Trophoblast cell (in vitro differentiated cells and primary cell): Measurements from ENCODE around the gene CCDC89.

ENCODE experiments used
- DNase-seq, 2 donors: peaks; one replicate each; pipeline ENCODE4 v3.0.0-alpha.2; 2016
- H2AFZ ChIP-seq: 2 replicates; pipeline ENCODE4 v1.6.1; 2013; ENCODE audit warnings: low read length, moderate library complexity, mild to moderate bottlenecking; ENCODE audit not compliant: insufficient read depth, poor library complexity
- H2AK5ac ChIP-seq: 2 replicates; pipeline ENCODE4 v1.6.1; 2013; ENCODE audit warnings: mild to moderate bottlenecking, low read length
- H2BK120ac ChIP-seq: 2 replicates; pipeline ENCODE4 v1.6.1; 2013; ENCODE audit warnings: low read length, mild to moderate bottlenecking, moderate library complexity; ENCODE audit not compliant: insufficient read depth, poor library complexity
- H2BK12ac ChIP-seq: 2 replicates; pipeline ENCODE4 v1.6.1; 2013; ENCODE audit warnings: mild to moderate bottlenecking, low read length, moderate library complexity
- H2BK5ac ChIP-seq: 2 replicates; pipeline ENCODE4 v1.6.1; 2013; ENCODE audit warnings: low read length, low read depth, moderate library complexity, mild to moderate bottlenecking; ENCODE audit not compliant: poor library complexity
- H3K14ac ChIP-seq: 2 replicates; pipeline ENCODE4 v1.6.1; 2013; ENCODE audit warnings: mild to moderate bottlenecking, low read length
- H3K18ac ChIP-seq: 2 replicates; pipeline ENCODE4 v1.6.1; 2013; ENCODE audit warnings: mild to moderate bottlenecking, low read length
- H3K23ac ChIP-seq: 2 replicates; pipeline ENCODE4 v1.6.1; 2013; ENCODE audit warnings: low read length
- H3K27ac ChIP-seq: 2 replicates; pipeline ENCODE4 v1.5.1; 2013; ENCODE audit warnings: low read depth, mild to moderate bottlenecking, inconsistent platforms, low read length, moderate library complexity
- H3K27me3 ChIP-seq: 2 replicates; pipeline ENCODE4 v1.6.1; 2013; ENCODE audit warnings: inconsistent platforms, mild to moderate bottlenecking, low read length, moderate library complexity; ENCODE audit not compliant: insufficient read depth
- H3K36me3 ChIP-seq, 2 experiments: 1 replicate in 1 of 2; 2 replicates in 1 of 2; pipeline ENCODE4 v1.6.1; 2013; ENCODE audit warnings: low read length in 2 of 2, mild to moderate bottlenecking in 2 of 2, moderate library complexity in 1 of 2; ENCODE audit not compliant: insufficient read depth in 2 of 2, control insufficient read depth in 1 of 2
- H3K4ac ChIP-seq: 2 replicates; pipeline ENCODE4 v1.6.1; 2013; ENCODE audit warnings: low read depth, mild to moderate bottlenecking, low read length, moderate library complexity
- H3K4me1 ChIP-seq, 2 experiments: 1 replicate in 1 of 2; 2 replicates in 1 of 2; pipeline ENCODE4 v1.6.1; 2013; ENCODE audit warnings: low read length in 2 of 2, mild to moderate bottlenecking in 2 of 2, moderate library complexity in 1 of 2; ENCODE audit not compliant: insufficient read depth in 2 of 2, control insufficient read depth in 1 of 2
- H3K4me2 ChIP-seq: 2 replicates; pipeline ENCODE4 v1.6.1; 2013; ENCODE audit warnings: inconsistent platforms, mild to moderate bottlenecking, low read length, moderate library complexity
- H3K4me3 ChIP-seq: 2 replicates; pipeline ENCODE4 v1.5.1; 2013; ENCODE audit warnings: mild to moderate bottlenecking, low read depth, low read length, inconsistent platforms
- H3K79me1 ChIP-seq: one replicate; pipeline ENCODE4 v1.6.1; 2013; ENCODE audit warnings: low read length
- H3K79me2 ChIP-seq: 2 replicates; pipeline ENCODE4 v1.6.1; 2013; ENCODE audit warnings: low read length, mild to moderate bottlenecking; ENCODE audit not compliant: control insufficient read depth, insufficient read depth, poor library complexity
- H3K9ac ChIP-seq: 2 replicates; pipeline ENCODE4 v1.6.1; 2013; ENCODE audit warnings: mild to moderate bottlenecking, low read length
- H3K9me3 ChIP-seq: 2 replicates; pipeline ENCODE4 v1.6.1; 2013; ENCODE audit warnings: low read depth, mild to moderate bottlenecking, control low read depth, inconsistent platforms, low read length; ENCODE audit not compliant: insufficient read depth
- H4K12ac ChIP-seq: 2 replicates; pipeline ENCODE4 v1.6.1; 2013; ENCODE audit warnings: low read depth, mild to moderate bottlenecking, low read length, moderate library complexity
- H4K8ac ChIP-seq: 2 replicates; pipeline ENCODE4 v1.6.1; 2013; ENCODE audit warnings: low read depth, mild to moderate bottlenecking, low read length, moderate library complexity
- H4K91ac ChIP-seq: one replicate; pipeline ENCODE4 v1.6.1; 2013; ENCODE audit warnings: low read depth, mild to moderate bottlenecking, low read length, moderate library complexity
- WGBS: extraction: QIAGEN DNeasy Blood & Tissue Kit; methylation state at CpG from one replicate; pipeline ENCODE4 v1.1.7; 2013; ENCODE audit warnings: missing lambda C conversion rate; ENCODE audit not compliant: insufficient read length, insufficient coverage; ENCODE audit errors: extremely low coverage; 5-methylcytosine and 5-hydroxymethylcytosine counted together

The CCDC89 gene

GRCh38 chr11:85698195-85698594 is 12.2 kb upstream of the CCDC89 start:
- no peaks in the 10 kb centered on the region for H3K79me2 ChIP-seq
- H2BK12ac ChIP-seq, result no peak overlapping the region
- no peak overlapping the region for H3K4me2 ChIP-seq
- no peak overlapping the region for H3K23ac ChIP-seq
- H3K4me3 ChIP-seq, result no peak overlapping the region
- no peak overlapping the region for H3K18ac ChIP-seq
- H2BK120ac ChIP-seq, result no peak overlapping the region
- H3K4me1 ChIP-seq, result no peaks in the 10 kb centered on the region
- DNase-seq, result no peak
- H3K9ac ChIP-seq, result no peak overlapping the region
- no peaks in the 10 kb centered on the region for H3K27me3 ChIP-seq
- no peaks in the 10 kb centered on the region for H3K36me3 ChIP-seq
- no peak overlapping the region for H4K91ac ChIP-seq
- H3K79me1 ChIP-seq, result no peaks in the 10 kb centered on the region
- H3K4ac ChIP-seq, result no peak overlapping the region
- no peaks in the 10 kb centered on the region for H3K9me3 ChIP-seq
- H4K8ac ChIP-seq, result no peak overlapping the region
- no peak overlapping the region for H3K27ac ChIP-seq
- H4K12ac ChIP-seq, result no peak overlapping the region
- no peak overlapping the region for H2BK5ac ChIP-seq
- no peak overlapping the region for H3K14ac ChIP-seq
- WGBS, result no CpG with 5 or more reads among the region's 1 CpG
- H2AK5ac ChIP-seq, result no peak overlapping the region
- H2AFZ ChIP-seq, result no peak overlapping the region

- no peak overlapping the region for H3K4me3 ChIP-seq
- H4K12ac ChIP-seq, result no peak overlapping the region
- no CpG with 5 or more reads among the region's 2 CpGs for WGBS
- no peaks in the 10 kb centered on the region for H3K4me1 ChIP-seq
- H4K8ac ChIP-seq, result no peak overlapping the region
- no peak overlapping the region for H3K23ac ChIP-seq
- H3K18ac ChIP-seq, result no peak overlapping the region
- H2BK120ac ChIP-seq, result no peak overlapping the region
- H3K9ac ChIP-seq, result no peak overlapping the region
- no peak overlapping the region for H2BK5ac ChIP-seq
- H3K79me1 ChIP-seq, result no peaks in the 10 kb centered on the region
- no peak overlapping the region for H2AFZ ChIP-seq
- H3K36me3 ChIP-seq, result no peaks in the 10 kb centered on the region
- no peak overlapping the region for H3K4ac ChIP-seq
- no peak overlapping the region for H3K27ac ChIP-seq
- no peak overlapping the region for H3K14ac ChIP-seq
- no peak overlapping the region for H3K4me2 ChIP-seq
- no peaks in the 10 kb centered on the region for H3K27me3 ChIP-seq
- no peak overlapping the region for H2AK5ac ChIP-seq
- no peak overlapping the region for H2BK12ac ChIP-seq
- no peak for DNase-seq
- no peaks in the 10 kb centered on the region for H3K9me3 ChIP-seq
- no peaks in the 10 kb centered on the region for H3K79me2 ChIP-seq
- H4K91ac ChIP-seq, result no peak overlapping the region
These were observed 11.8 kb upstream of the CCDC89 start for GRCh38 chr11:85697747-85698146.

GRCh38 chr11:85695546-85695945 is 9.6 kb upstream of the CCDC89 start:
- Histone ChIP-seq H3K4me2 (no peak overlapping the region), H3K14ac (no peak overlapping the region), H3K79me1 (no peaks in the 10 kb centered on the region), H2AK5ac (no peak overlapping the region), H3K27ac (no peak overlapping the region), H3K18ac (no peak overlapping the region), H2AFZ (no peak overlapping the region), H3K27me3 (no peaks in the 10 kb centered on the region), H3K36me3 (no peaks in the 10 kb centered on the region), H3K4me1 (no peaks in the 10 kb centered on the region), H4K8ac (no peak overlapping the region), H3K79me2 (no peaks in the 10 kb centered on the region), H2BK12ac (no peak overlapping the region), H3K9ac (no peak overlapping the region), H3K4ac (no peak overlapping the region), H3K4me3 (no peak overlapping the region), H3K23ac (no peak overlapping the region), H3K9me3 (no peaks in the 10 kb centered on the region), H2BK120ac (no peak overlapping the region), H4K12ac (no peak overlapping the region), H4K91ac (no peak overlapping the region), H2BK5ac (no peak overlapping the region)
- no peak for DNase-seq

GRCh38 chr11:85694385-85694980 is 8.5 kb upstream of the CCDC89 start:
- Histone ChIP-seq H3K79me1 (no peaks in the 10 kb centered on the region), H3K9me3 (no peaks in the 10 kb centered on the region), H2AK5ac (no peak overlapping the region), H2BK120ac (no peak overlapping the region), H3K4me2 (no peak overlapping the region), H4K12ac (no peak overlapping the region), H3K9ac (no peak overlapping the region), H2BK12ac (no peak overlapping the region), H3K27ac (no peak overlapping the region), H3K18ac (no peak overlapping the region), H3K4ac (no peak overlapping the region), H2BK5ac (no peak overlapping the region), H3K23ac (no peak overlapping the region), H3K4me1 (no peaks in the 10 kb centered on the region), H3K14ac (no peak overlapping the region), H3K27me3 (no peaks in the 10 kb centered on the region), H2AFZ (no peak overlapping the region), H3K4me3 (no peak overlapping the region), H4K91ac (no peak overlapping the region), H4K8ac (no peak overlapping the region), H3K36me3 (no peaks in the 10 kb centered on the region), H3K79me2 (no peaks in the 10 kb centered on the region)
- WGBS, result no CpG with 5 or more reads among the region's 1 CpG
- DNase-seq, result peak; percentile 20 to 49
